A549 treated with DMSO at 1 μM for 4 hours (cell line): ENCODE measurements around the gene NXPH3. TPM values are rescaled to one million over a fixed set of nuclear protein-coding genes. Genes with fewer than 3 reads are reported as not detected.

ENCODE experiments used
- total RNA-seq: library from RNA; stranded (reverse); fragments of 200-300 nt; extraction: Qiagen RNA extraction; gene quantifications from 5 replicates; pipeline ENCODE4 v1.2.3, GENCODE V29; 2022; ENCODE audit warnings: low read depth

NXPH3 gene
- total RNA-seq = 0.20 to 0.46 TPM (median 0.29 TPM) in 5 replicates

GRCh38 chr17:49575679-49576087, at the start of gene NXPH3:
TSS of gene NXPH3 (plus strand) at chr17:49575871. CDS start at chr17:49576220, 349 bp downstream.

Other genes starting within 250 kb of the NXPH3 start
- 7.4 to 8.6 TPM (median 8.2 TPM) in 5 replicates for gene ZNF652, start 213.6 kb upstream of the NXPH3 start, total RNA-seq
- gene PHB1, start 161.0 kb upstream of the NXPH3 start, total RNA-seq = 326 to 464 TPM (median 430 TPM) in 5 replicates
- 0.52 to 0.83 TPM (median 0.66 TPM) in 5 replicates for gene NGFR, start 80.6 kb upstream of the NXPH3 start, total RNA-seq
- 30.7 to 47.6 TPM (median 42.1 TPM) in 5 replicates for gene SPOP, start 102.2 kb downstream of the NXPH3 start, total RNA-seq
- 89.3 to 100 TPM (median 94.1 TPM) in 5 replicates for gene SLC35B1, start 132.1 kb downstream of the NXPH3 start, total RNA-seq
- 0.68 to 1.3 TPM (median 1.1 TPM) in 5 replicates for gene FAM117A, start 188.3 kb downstream of the NXPH3 start, total RNA-seq
- gene KAT7, start 212.8 kb downstream of the NXPH3 start, total RNA-seq = 27.8 to 33.3 TPM (median 31.2 TPM) in 5 replicates